Activated CD8-positive, alpha-beta T cell treated with anti-CD3 and anti-CD28 coated beads for 36 hours (primary cell): ENCODE results near the gene HIF1A. TPM values are rescaled to one million over a fixed set of nuclear protein-coding genes. Genes with fewer than 3 reads are reported as not detected.

ENCODE experiments used
- ATAC-seq: fragments of 200-7000 bp; cut with Tn5 transposase; one replicate; pipeline ENCODE4 v1.10.0; 2021; ENCODE audit warnings: mild to moderate bottlenecking, moderate library complexity
- CTCF ChIA-PET: fragments of 350-600 bp; sonication (Branson Sonifier 250); formaldehyde crosslinking; loops from one replicate; lab custom pipeline; 2021; ENCODE audit warnings: antibody characterized with exemption; lab: Charles Lee
- POLR2A ChIA-PET: fragments of 350-600 bp; sonication (Branson Sonifier 250); formaldehyde crosslinking; loops from one replicate; lab custom pipeline; 2021; ENCODE audit warnings: antibody characterized with exemption; lab: Charles Lee
- DNase-seq: peaks from one replicate; pipeline ENCODE4 v3.0.0-alpha.2; 2020
- H3K27ac Mint-ChIP-seq: one replicate; pipeline ENCODE4 v1.8.0; 2021; ENCODE audit warnings: mild to moderate bottlenecking, mixed read lengths
- H3K27me3 Mint-ChIP-seq: one replicate; pipeline ENCODE4 v1.8.0; 2021; ENCODE audit warnings: mixed read lengths
- H3K36me3 Mint-ChIP-seq: one replicate; pipeline ENCODE4 v1.8.0; 2021; ENCODE audit warnings: low read depth, mixed read lengths
- H3K4me1 Mint-ChIP-seq: one replicate; pipeline ENCODE4 v1.8.0; 2021; ENCODE audit warnings: low read depth, mixed read lengths
- H3K4me3 Mint-ChIP-seq: one replicate; pipeline ENCODE4 v1.8.0; 2021; ENCODE audit warnings: mild to moderate bottlenecking, moderate library complexity, mixed read lengths
- H3K9me3 Mint-ChIP-seq: one replicate; pipeline ENCODE4 v1.8.0; 2021; ENCODE audit warnings: mixed read lengths
- intact Hi-C: fragments of 100-400 bp; cut with micrococcal nuclease; formaldehyde crosslinking; loops from one replicate; pipeline ENCODE4 v1.10.0; 2022
- total RNA-seq, 2 experiments: library from RNA; stranded (reverse); gene quantifications; one replicate each; pipeline ENCODE4 v1.2.3, GENCODE V29; 2021
- TF ChIP-seq, protein P1 (sequence below): fragments of 200-600 bp; IDR thresholded peaks from one replicate; pipeline ENCODE4 v1.8.0; 2022; ENCODE audit warnings: antibody characterized with exemption, mild to moderate bottlenecking

Gene HIF1A
- total RNA-seq, 2 experiments from 2014 or later, result 133 to 140 TPM

DNA sequence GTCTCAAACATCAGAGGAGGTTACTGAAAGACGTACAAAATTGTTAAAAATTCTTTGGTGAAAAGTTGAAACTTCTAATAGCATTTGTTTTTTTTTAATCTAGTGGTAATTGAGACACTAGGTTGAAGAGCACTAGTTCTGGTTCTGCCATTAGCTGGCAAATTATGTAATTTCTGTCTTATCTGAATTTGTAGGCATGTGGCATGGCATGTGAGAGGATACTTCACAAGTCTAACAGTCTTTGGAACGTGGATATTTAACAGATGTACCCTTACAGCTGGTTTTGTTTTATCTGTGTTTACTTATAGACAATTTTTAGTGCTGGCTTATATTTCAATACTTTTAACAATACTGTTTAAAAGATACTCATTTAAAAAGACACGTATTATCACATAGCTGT, 72.9 kb downstream of the HIF1A start:
- Mint-ChIP-seq H3K27ac (no peak overlapping the region), H3K9me3 (no peaks in the 10 kb centered on the region), H3K4me3 (no peak overlapping the region), H3K36me3 (peaks cover 35% of the 10 kb centered on the region), H3K27me3 (no peaks in the 10 kb centered on the region), H3K4me1 (peaks cover 28% of the 10 kb centered on the region)
- ChIA-PET POLR2A (no interaction called here), CTCF (interaction anchor here (1.4 to 2.1 kb wide), 4 partner anchors 11 to 70 kb away, joined by 4 to 8 read pairs (median 6); no protein-coding TSS in a partner anchor)
- TF ChIP-seq, protein P1, sequence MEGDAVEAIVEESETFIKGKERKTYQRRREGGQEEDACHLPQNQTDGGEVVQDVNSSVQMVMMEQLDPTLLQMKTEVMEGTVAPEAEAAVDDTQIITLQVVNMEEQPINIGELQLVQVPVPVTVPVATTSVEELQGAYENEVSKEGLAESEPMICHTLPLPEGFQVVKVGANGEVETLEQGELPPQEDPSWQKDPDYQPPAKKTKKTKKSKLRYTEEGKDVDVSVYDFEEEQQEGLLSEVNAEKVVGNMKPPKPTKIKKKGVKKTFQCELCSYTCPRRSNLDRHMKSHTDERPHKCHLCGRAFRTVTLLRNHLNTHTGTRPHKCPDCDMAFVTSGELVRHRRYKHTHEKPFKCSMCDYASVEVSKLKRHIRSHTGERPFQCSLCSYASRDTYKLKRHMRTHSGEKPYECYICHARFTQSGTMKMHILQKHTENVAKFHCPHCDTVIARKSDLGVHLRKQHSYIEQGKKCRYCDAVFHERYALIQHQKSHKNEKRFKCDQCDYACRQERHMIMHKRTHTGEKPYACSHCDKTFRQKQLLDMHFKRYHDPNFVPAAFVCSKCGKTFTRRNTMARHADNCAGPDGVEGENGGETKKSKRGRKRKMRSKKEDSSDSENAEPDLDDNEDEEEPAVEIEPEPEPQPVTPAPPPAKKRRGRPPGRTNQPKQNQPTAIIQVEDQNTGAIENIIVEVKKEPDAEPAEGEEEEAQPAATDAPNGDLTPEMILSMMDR, result no peak
- DNase-seq (no peak), ATAC-seq (no peak)
- intact Hi-C loops, result no loop called here

DNA sequence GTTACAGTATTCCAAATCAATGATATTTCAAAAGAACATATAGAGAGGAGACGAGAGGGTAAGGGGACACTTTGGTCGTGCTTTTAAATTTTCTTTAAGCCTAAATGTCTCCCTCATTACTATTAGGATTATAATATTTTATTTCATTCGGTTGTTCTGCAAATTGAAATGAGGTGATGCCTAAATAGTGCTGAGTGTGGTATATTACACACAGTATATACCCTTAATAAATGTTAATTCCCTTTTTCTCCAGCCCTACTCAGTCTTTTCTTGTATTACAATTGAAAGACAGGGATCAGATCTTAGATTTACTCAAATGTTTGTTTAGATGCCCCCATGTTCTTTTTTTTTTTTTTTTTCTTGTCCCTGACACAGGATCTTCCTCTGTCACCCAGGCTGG, 74.6 kb downstream of the HIF1A start:
- H3K4me1 Mint-ChIP-seq, result peaks cover 17% of the 10 kb centered on the region
- H3K4me3 Mint-ChIP-seq, result no peak overlapping the region
- DNase-seq (no peak), ATAC-seq (no peak)
- H3K27ac Mint-ChIP-seq, result no peak overlapping the region
- TF ChIP-seq, protein P1, result no peak
- intact Hi-C loops, result no loop called here
- no peaks in the 10 kb centered on the region for H3K27me3 Mint-ChIP-seq
- ChIA-PET POLR2A (no interaction called here), CTCF (no interaction called here)
- peaks cover 37% of the 10 kb centered on the region for H3K36me3 Mint-ChIP-seq
- no peaks in the 10 kb centered on the region for H3K9me3 Mint-ChIP-seq

DNA sequence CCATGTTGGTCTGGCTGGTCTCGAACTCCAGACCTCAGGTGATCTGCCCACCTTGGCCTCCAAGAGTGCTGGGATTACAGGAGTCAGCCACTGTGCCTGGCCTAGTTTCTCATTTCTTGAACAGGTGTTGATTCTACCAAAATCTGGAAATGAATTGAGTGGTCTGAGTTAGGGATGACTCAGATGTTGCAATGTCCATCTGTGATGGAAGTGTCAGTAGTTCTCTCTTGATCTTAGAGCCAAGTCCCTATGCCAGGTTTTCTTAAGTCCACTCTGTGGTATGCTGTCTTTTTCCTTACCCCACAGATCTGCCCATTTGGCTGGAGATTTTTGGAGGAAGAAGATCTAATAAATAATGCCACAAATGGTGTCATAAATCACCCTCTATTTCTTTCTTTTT, 79.5 kb downstream of the HIF1A start:
- CTCF ChIA-PET, result no interaction called here
- H3K27me3 Mint-ChIP-seq, result no peaks in the 10 kb centered on the region
- TF ChIP-seq, protein P1, result no peak

DNA sequence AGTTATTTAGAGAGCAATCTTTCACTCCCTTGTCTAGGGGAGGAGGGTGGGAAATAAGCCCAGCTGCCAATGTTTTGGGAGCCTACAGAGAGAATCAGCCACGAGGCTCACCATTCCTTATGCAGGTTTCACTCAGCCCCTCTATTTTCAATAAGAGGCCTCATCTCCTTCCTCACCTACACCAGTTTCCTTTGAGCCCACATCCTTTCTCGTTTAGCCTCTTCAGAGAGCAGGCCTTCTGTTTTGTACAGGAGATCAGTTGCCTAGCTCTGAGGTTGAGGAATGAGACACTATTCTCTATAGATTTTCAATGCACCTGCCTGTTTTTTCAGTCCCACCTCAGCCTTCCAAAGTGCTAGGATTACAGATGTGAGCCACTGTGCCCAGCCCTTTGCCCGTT, 84.8 kb downstream of the HIF1A start:
- H3K4me3 Mint-ChIP-seq, result no peak overlapping the region
- ChIA-PET POLR2A (interaction anchor here (0.9 to 1.6 kb wide), 3 partner anchors 15 to 268 kb away, joined by 3 read pairs; partner anchors contain the start of gene SNAPC1), CTCF (interaction anchor here (0.7 to 1.7 kb wide), 2 partner anchors 58 to 346 kb away, joined by 3 to 5 read pairs; no protein-coding TSS in a partner anchor)
- DNase-seq (peak; percentile 30), ATAC-seq (peak; percentile 94)
- TF ChIP-seq, protein P1, result no peak
- H3K27me3 Mint-ChIP-seq, result no peaks in the 10 kb centered on the region
- intact Hi-C loops, result no loop called here
- peaks cover 39% of the 10 kb centered on the region for H3K4me1 Mint-ChIP-seq
- peak overlapping the region; percentile 77 for H3K27ac Mint-ChIP-seq
- H3K36me3 Mint-ChIP-seq, result peaks cover 51% of the 10 kb centered on the region
- no peaks in the 10 kb centered on the region for H3K9me3 Mint-ChIP-seq

More for the DNA sequence above, 79.5 kb downstream of the HIF1A start:
- no peak overlapping the region for H3K4me3 Mint-ChIP-seq
- H3K27ac Mint-ChIP-seq, result no peak overlapping the region
- peaks cover 47% of the 10 kb centered on the region for H3K36me3 Mint-ChIP-seq
- intact Hi-C loops, result no loop called here
- peaks cover 22% of the 10 kb centered on the region for H3K4me1 Mint-ChIP-seq
- POLR2A ChIA-PET, result no interaction called here
- ATAC-seq (no peak), DNase-seq (no peak)
- H3K9me3 Mint-ChIP-seq, result no peaks in the 10 kb centered on the region

DNA sequence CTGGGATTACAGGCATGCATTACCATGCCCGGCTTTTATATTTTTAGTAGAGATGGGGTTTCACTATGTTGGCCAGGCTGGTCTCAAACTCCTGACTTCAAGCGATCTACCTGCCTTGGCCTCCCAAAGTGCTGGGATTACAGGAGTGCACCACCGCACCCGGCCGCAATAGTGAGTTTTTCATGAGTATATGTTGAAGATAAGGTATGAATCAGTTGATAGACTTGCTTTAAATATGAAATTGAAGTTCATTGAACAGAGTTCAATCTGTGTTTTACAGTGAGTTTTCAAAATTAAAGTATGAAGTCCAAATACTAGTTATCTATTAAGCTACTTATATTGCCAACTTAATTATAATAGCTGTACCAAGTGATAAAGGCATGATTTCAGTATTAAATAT, 102.0 kb downstream of the HIF1A start:
- ChIA-PET POLR2A (no interaction called here), CTCF (interaction anchor here (1.8 kb wide), 1 partner anchor 336 kb away, joined by 4 read pairs; no protein-coding TSS in a partner anchor)
- TF ChIP-seq, protein P1, result no peak
- H3K9me3 Mint-ChIP-seq, result no peaks in the 10 kb centered on the region
- H3K27ac Mint-ChIP-seq, result no peak overlapping the region
- H3K4me3 Mint-ChIP-seq, result no peak overlapping the region
- no peak for ATAC-seq
- no peak for DNase-seq
- intact Hi-C loops, result no loop called here
- H3K4me1 Mint-ChIP-seq, result peaks cover 1% of the 10 kb centered on the region
- H3K36me3 Mint-ChIP-seq, result peaks cover 12% of the 10 kb centered on the region
- no peaks in the 10 kb centered on the region for H3K27me3 Mint-ChIP-seq

Other genes starting within 250 kb of the HIF1A start
- 10 to 100 TPM; 11.4 to 11.6 TPM for gene SNAPC1, start 66.9 kb downstream of the HIF1A start, total RNA-seq
- gene SYT16, start 117.2 kb downstream of the HIF1A start, total RNA-seq, result under 1 TPM; 0.02 to 0.05 TPM